Activated naive CD4-positive, alpha-beta T cell treated with anti-CD3 and anti-CD28 coated beads for 36 hours (primary cell): Measurements from ENCODE around the gene FGD6. TPM values are rescaled to one million over a fixed set of nuclear protein-coding genes. Genes with fewer than 3 reads are reported as not detected.
"Not testable (repeated sequence)": the region's sequence is repeated elsewhere in the genome, so short reads cannot be mapped to it uniquely, and the experiment has no call there.

ENCODE experiments used
- CTCF ChIA-PET: fragments of 350-600 bp; sonication (Branson Sonifier 250); formaldehyde crosslinking; loops from one replicate; lab custom pipeline; 2021; ENCODE audit warnings: antibody characterized with exemption; lab: Charles Lee
- DNase-seq: peaks from one replicate; pipeline ENCODE4 v3.0.0-alpha.2; 2020
- H3K27ac Mint-ChIP-seq: one replicate; pipeline ENCODE4 v1.8.0; 2021; ENCODE audit warnings: mild to moderate bottlenecking, mixed read lengths
- H3K27me3 Mint-ChIP-seq: one replicate; pipeline ENCODE4 v1.8.0; 2021; ENCODE audit warnings: low read depth, mixed read lengths
- H3K36me3 Mint-ChIP-seq: one replicate; pipeline ENCODE4 v1.8.0; 2021; ENCODE audit warnings: low read depth, mixed read lengths
- H3K4me1 Mint-ChIP-seq: one replicate; pipeline ENCODE4 v1.8.0; 2021; ENCODE audit warnings: low read depth, mixed read lengths
- H3K4me3 Mint-ChIP-seq: one replicate; pipeline ENCODE4 v1.8.0; 2021; ENCODE audit warnings: mild to moderate bottlenecking, moderate library complexity, mixed read lengths
- H3K9me3 Mint-ChIP-seq: one replicate; pipeline ENCODE4 v1.8.0; 2021; ENCODE audit warnings: mixed read lengths
- intact Hi-C: fragments of 100-400 bp; cut with micrococcal nuclease; formaldehyde crosslinking; loops from one replicate; pipeline ENCODE4 v1.15.1; 2023
- total RNA-seq, 2 experiments: library from RNA; stranded (reverse); gene quantifications; one replicate each; pipeline ENCODE4 v1.2.3, GENCODE V29; 2021

Gene FGD6
- total RNA-seq, 2 experiments from 2014 or later: 2.0 TPM

- peaks cover 15% of the 10 kb centered on the region for H3K36me3 Mint-ChIP-seq
- intact Hi-C loops: no loop called here
- H3K4me3 Mint-ChIP-seq: no peak overlapping the region
- H3K4me1 Mint-ChIP-seq: peaks cover 18% of the 10 kb centered on the region
- H3K9me3 Mint-ChIP-seq: no peaks in the 10 kb centered on the region
- DNase-seq: no peak
- CTCF ChIA-PET: no interaction called here
- no peaks in the 10 kb centered on the region for H3K27me3 Mint-ChIP-seq
- no peak overlapping the region for H3K27ac Mint-ChIP-seq
Measured at GRCh38 chr12:95244350-95244749, 27.1 kb upstream of the FGD6 start.

- Mint-ChIP-seq H3K4me1 (peaks cover 21% of the 10 kb centered on the region), H3K36me3 (peaks cover 15% of the 10 kb centered on the region), H3K27ac (no peak overlapping the region), H3K27me3 (no peaks in the 10 kb centered on the region), H3K9me3 (no peaks in the 10 kb centered on the region), H3K4me3 (no peak overlapping the region)
- intact Hi-C loops: no loop called here
- DNase-seq: no peak
- CTCF ChIA-PET: interaction anchor here (0.7 kb wide), 1 partner anchor 253 kb away, joined by 4 read pairs; no protein-coding TSS in a partner anchor
Measured at GRCh38 chr12:95243497-95244183, 26.4 kb upstream of the FGD6 start.

- Mint-ChIP-seq H3K27me3 (no peaks in the 10 kb centered on the region), H3K4me3 (no peak overlapping the region), H3K27ac (no peak overlapping the region), H3K4me1 (peaks cover 27% of the 10 kb centered on the region), H3K9me3 (no peaks in the 10 kb centered on the region), H3K36me3 (peaks cover 18% of the 10 kb centered on the region)
- no peak for DNase-seq
- intact Hi-C loops: no loop called here
- CTCF ChIA-PET: no interaction called here
Measured at GRCh38 chr12:95241761-95242506, 24.7 kb upstream of the FGD6 start.

GRCh38 chr12:95241138-95241537, 23.9 kb upstream of the FGD6 start:
- H3K9me3 Mint-ChIP-seq, DNase-seq, H3K4me3 Mint-ChIP-seq, H3K27me3 Mint-ChIP-seq, CTCF ChIA-PET, H3K27ac Mint-ChIP-seq, intact Hi-C loops: not testable (repeated sequence)
- peaks cover 25% of the 10 kb centered on the region for H3K4me1 Mint-ChIP-seq
- H3K36me3 Mint-ChIP-seq: peaks cover 21% of the 10 kb centered on the region

- no peak for DNase-seq
- H3K36me3 Mint-ChIP-seq: peaks cover 25% of the 10 kb centered on the region
- H3K27ac Mint-ChIP-seq: no peak overlapping the region
- H3K27me3 Mint-ChIP-seq: no peaks in the 10 kb centered on the region
- intact Hi-C loops: no loop called here
- H3K9me3 Mint-ChIP-seq: no peaks in the 10 kb centered on the region
- CTCF ChIA-PET: interaction anchor here (0.7 kb wide), 1 partner anchor 238 kb away, joined by 4 read pairs; no protein-coding TSS in a partner anchor
- peaks cover 21% of the 10 kb centered on the region for H3K4me1 Mint-ChIP-seq
- no peak overlapping the region for H3K4me3 Mint-ChIP-seq
Measured at GRCh38 chr12:95240556-95240955, 23.3 kb upstream of the FGD6 start.

- H3K9me3 Mint-ChIP-seq, intact Hi-C loops, DNase-seq, H3K27ac Mint-ChIP-seq, H3K4me3 Mint-ChIP-seq, H3K27me3 Mint-ChIP-seq, CTCF ChIA-PET: not testable (repeated sequence)
- H3K4me1 Mint-ChIP-seq: peaks cover 21% of the 10 kb centered on the region
- H3K36me3 Mint-ChIP-seq: peaks cover 25% of the 10 kb centered on the region
Measured at GRCh38 chr12:95239835-95240234, 22.6 kb upstream of the FGD6 start.

- H3K36me3 Mint-ChIP-seq: peaks cover 27% of the 10 kb centered on the region
- DNase-seq: no peak
- no peak overlapping the region for H3K27ac Mint-ChIP-seq
- H3K27me3 Mint-ChIP-seq: no peaks in the 10 kb centered on the region
- intact Hi-C loops: no loop called here
- no peak overlapping the region for H3K4me3 Mint-ChIP-seq
- H3K4me1 Mint-ChIP-seq: peaks cover 23% of the 10 kb centered on the region
- CTCF ChIA-PET: interaction anchor here (0.7 kb wide), 1 partner anchor 71 kb away, joined by 3 read pairs; no protein-coding TSS in a partner anchor
- H3K9me3 Mint-ChIP-seq: no peaks in the 10 kb centered on the region
Measured at GRCh38 chr12:95239216-95239615, 21.9 kb upstream of the FGD6 start.

- no peaks in the 10 kb centered on the region for H3K9me3 Mint-ChIP-seq
Measured at GRCh38 chr12:95238150-95238549, 20.9 kb upstream of the FGD6 start.

GRCh38 chr12:95237315-95237714, 20.0 kb upstream of the FGD6 start:
- intact Hi-C loops: no loop called here
- Mint-ChIP-seq H3K4me3 (no peak overlapping the region), H3K27me3 (no peaks in the 10 kb centered on the region), H3K27ac (no peak overlapping the region), H3K36me3 (peaks cover 21% of the 10 kb centered on the region), H3K9me3 (no peaks in the 10 kb centered on the region), H3K4me1 (peaks cover 25% of the 10 kb centered on the region)
- DNase-seq: no peak
- CTCF ChIA-PET: no interaction called here

More at GRCh38 chr12:95238150-95238549, 20.9 kb upstream of the FGD6 start:
- peaks cover 23% of the 10 kb centered on the region for H3K4me1 Mint-ChIP-seq
- CTCF ChIA-PET: no interaction called here
- H3K4me3 Mint-ChIP-seq: no peak overlapping the region
- intact Hi-C loops: no loop called here
- no peak for DNase-seq
- H3K27me3 Mint-ChIP-seq: no peaks in the 10 kb centered on the region
- no peak overlapping the region for H3K27ac Mint-ChIP-seq
- peaks cover 22% of the 10 kb centered on the region for H3K36me3 Mint-ChIP-seq

GRCh38 chr12:95235621-95236020, 18.4 kb upstream of the FGD6 start:
- peaks cover 27% of the 10 kb centered on the region for H3K4me1 Mint-ChIP-seq
- H3K27ac Mint-ChIP-seq, CTCF ChIA-PET, DNase-seq, H3K27me3 Mint-ChIP-seq, intact Hi-C loops, H3K4me3 Mint-ChIP-seq, H3K9me3 Mint-ChIP-seq: not testable (repeated sequence)
- H3K36me3 Mint-ChIP-seq: peaks cover 14% of the 10 kb centered on the region

- H3K36me3 Mint-ChIP-seq: peaks cover 14% of the 10 kb centered on the region
- H3K4me1 Mint-ChIP-seq: peaks cover 25% of the 10 kb centered on the region
- CTCF ChIA-PET, H3K27me3 Mint-ChIP-seq, H3K27ac Mint-ChIP-seq, H3K4me3 Mint-ChIP-seq, intact Hi-C loops, DNase-seq, H3K9me3 Mint-ChIP-seq: not testable (repeated sequence)
Measured at GRCh38 chr12:95234187-95234586, 16.9 kb upstream of the FGD6 start.

GRCh38 chr12:95231190-95231589, 13.9 kb upstream of the FGD6 start:
- peaks cover 10% of the 10 kb centered on the region for H3K36me3 Mint-ChIP-seq
- DNase-seq: no peak
- H3K9me3 Mint-ChIP-seq: no peaks in the 10 kb centered on the region
- CTCF ChIA-PET: no interaction called here
- no peak overlapping the region for H3K27ac Mint-ChIP-seq
- H3K4me3 Mint-ChIP-seq: no peak overlapping the region
- H3K27me3 Mint-ChIP-seq: no peaks in the 10 kb centered on the region
- intact Hi-C loops: no loop called here
- H3K4me1 Mint-ChIP-seq: peaks cover 28% of the 10 kb centered on the region

- H3K4me1 Mint-ChIP-seq: peaks cover 34% of the 10 kb centered on the region
- intact Hi-C loops: no loop called here
- H3K9me3 Mint-ChIP-seq: no peaks in the 10 kb centered on the region
- H3K36me3 Mint-ChIP-seq: peaks cover 6% of the 10 kb centered on the region
- DNase-seq: no peak
- H3K27me3 Mint-ChIP-seq: no peaks in the 10 kb centered on the region
- H3K27ac Mint-ChIP-seq: no peak overlapping the region
- CTCF ChIA-PET: no interaction called here
- H3K4me3 Mint-ChIP-seq: no peak overlapping the region
Measured at GRCh38 chr12:95230313-95230712, 13.0 kb upstream of the FGD6 start.
